HG02943 (cell line): ENCODE data around the gene DDIT3.

Experiments used
- ATAC-seq: cut with Tn5 transposase; IDR thresholded peaks from one replicate; pipeline ENCODE4 v1.9.1; 2021; ENCODE audit warnings: mild to moderate bottlenecking, low read depth, moderate library complexity; ENCODE audit not compliant: unreplicated experiment

DDIT3 gene

DNA sequence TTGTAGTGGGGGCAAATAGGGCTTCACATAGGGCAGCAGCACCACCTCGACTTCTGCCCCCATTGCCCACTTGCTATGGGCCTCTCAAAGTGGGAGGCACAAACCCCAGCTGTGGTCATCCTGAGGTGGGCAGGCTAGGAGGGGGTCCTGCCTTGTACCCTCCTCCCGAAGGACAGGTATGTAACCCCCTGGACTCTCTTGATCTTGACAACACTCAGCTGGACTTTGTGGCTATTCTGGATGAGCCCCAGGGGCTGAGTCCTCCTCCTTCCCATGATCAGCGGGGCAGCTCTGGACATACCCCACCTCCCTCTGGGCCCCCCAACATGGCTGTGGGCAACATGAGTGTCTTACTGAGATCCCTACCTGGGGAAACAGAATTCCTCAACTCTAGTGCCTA lies 48.7 kb downstream of the DDIT3 start:
- no peak for ATAC-seq

DNA sequence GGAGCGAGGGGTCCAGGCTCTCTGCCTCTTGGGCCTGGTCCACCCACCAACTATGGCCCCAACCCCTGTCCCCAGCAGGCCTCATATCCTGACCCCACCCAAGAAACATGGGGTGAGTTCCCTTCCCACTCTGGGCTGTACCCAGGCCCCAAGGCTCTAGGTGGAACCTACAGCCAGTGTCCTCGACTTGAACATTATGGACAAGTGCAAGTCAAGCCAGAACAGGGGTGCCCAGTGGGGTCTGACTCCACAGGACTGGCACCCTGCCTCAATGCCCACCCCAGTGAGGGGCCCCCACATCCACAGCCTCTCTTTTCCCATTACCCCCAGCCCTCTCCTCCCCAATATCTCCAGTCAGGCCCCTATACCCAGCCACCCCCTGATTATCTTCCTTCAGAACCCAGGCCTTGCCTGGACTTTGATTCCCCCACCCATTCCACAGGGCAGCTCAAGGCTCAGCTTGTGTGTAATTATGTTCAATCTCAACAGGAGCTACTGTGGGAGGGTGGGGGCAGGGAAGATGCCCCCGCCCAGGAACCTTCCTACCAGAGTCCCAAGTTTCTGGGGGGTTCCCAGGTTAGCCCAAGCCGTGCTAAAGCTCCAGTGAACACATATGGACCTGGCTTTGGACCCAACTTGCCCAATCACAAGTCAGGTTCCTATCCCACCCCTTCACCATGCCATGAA lies 49.2 kb downstream of the DDIT3 start:
- no peak for ATAC-seq

DNA sequence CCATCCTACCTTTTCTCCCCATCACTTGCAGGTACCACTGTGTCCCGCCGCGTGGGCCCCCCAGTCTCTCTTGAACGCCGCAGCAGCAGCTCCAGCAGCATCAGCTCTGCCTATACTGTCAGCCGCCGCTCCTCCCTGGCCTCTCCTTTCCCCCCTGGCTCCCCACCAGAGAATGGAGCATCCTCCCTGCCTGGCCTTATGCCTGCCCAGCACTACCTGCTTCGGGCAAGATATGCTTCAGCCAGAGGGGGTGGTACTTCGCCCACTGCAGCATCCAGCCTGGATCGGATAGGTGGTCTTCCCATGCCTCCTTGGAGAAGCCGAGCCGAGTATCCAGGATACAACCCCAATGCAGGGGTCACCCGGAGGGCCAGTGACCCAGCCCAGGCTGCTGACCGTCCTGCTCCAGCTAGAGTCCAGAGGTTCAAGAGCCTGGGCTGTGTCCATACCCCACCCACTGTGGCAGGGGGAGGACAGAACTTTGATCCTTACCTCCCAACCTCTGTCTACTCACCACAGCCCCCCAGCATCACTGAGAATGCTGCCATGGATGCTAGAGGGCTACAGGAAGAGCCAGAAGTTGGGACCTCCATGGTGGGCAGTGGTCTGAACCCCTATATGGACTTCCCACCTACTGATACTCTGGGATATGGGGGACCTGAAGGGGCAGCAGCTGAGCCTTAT lies 49.9 kb downstream of the DDIT3 start:
- ATAC-seq, result no peak

DNA sequence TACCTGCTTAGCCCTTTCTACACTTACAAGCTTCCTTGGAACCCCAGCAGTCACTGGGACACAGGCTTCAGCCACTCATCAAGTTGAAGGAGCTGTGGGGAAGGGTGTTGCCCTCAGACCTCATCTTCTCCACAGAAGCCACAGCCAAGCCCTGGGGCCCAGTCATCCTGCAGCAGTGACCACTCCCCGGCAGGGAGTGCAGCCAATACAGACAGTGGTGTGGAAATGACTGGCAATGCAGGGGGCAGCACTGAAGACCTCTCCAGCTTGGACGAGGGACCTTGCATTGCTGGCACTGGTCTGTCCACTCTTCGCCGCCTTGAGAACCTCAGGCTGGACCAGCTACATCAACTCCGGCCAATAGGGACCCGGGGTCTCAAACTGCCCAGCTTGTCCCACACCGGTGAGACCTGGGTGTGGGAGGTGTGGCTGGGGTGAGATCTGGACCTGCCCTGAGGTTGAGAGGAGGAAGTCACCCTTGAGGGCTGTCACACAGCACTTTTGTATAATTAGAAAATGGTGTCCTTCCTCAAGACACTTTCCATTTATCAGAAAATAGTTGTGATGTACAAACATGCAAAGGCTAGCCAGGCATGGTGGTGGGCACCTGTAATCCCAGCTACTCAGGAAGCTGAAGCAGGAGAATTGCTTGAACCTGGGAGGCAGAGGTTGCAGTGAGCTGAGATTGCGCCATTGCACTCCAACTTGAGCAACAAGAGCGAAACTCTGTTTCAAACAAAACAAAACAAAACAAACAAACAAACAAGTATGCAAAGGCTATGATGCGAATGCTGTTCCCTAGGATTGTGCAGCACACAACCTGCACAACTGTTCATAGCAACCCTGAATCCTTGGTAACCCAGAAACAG lies 50.8 kb downstream of the DDIT3 start:
- ATAC-seq, result no peak

DNA sequence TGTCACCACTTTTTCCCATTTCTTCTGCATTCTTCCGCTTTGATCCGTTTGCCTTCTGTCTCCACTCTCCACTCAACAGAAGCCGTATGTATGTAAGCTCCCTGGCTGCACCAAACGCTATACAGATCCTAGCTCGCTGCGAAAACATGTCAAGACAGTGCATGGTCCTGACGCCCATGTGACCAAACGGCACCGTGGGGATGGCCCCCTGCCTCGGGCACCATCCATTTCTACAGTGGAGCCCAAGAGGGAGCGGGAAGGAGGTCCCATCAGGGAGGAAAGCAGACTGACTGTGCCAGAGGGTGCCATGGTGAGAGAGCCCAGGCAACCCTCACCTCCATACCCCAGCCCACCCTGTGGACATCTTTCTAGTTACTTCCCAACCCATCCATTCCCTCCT lies 52.4 kb downstream of the DDIT3 start:
- no peak for ATAC-seq

DNA sequence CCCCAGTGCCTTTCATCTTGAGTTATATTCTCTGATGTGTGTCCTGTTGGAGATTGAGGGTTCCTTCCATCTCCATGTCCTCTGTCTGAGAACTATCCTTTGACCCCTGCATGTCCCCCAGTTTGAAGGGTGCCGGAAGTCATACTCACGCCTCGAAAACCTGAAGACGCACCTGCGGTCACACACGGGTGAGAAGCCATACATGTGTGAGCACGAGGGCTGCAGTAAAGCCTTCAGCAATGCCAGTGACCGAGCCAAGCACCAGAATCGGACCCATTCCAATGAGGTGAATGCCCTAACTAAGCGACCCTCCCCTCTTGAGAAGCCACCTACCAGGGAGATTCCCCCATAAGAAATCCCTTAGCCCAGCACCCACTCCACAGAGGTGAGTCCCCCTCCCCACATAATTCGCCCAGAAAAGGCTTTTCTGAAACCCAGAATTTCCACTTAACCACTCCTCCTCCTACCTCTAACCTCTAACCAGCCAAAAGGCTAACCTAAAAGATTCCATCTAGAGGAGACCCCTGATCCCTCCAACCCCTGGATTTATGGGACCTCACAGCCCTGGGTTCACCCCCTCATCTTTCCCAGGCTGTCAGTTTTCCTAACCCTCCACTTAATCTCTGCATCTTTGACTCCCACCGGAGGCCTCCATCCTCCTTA lies 53.0 kb downstream of the DDIT3 start:
- ATAC-seq, result no peak
